T-helper 22 cell (primary cell): ENCODE results near the gene GRPEL2.

Experiments
- DNase-seq: peaks from one replicate; pipeline ENCODE4 v3.0.0-alpha.2; 2020; ENCODE audit warnings: low read depth

The GRPEL2 gene

DNA sequence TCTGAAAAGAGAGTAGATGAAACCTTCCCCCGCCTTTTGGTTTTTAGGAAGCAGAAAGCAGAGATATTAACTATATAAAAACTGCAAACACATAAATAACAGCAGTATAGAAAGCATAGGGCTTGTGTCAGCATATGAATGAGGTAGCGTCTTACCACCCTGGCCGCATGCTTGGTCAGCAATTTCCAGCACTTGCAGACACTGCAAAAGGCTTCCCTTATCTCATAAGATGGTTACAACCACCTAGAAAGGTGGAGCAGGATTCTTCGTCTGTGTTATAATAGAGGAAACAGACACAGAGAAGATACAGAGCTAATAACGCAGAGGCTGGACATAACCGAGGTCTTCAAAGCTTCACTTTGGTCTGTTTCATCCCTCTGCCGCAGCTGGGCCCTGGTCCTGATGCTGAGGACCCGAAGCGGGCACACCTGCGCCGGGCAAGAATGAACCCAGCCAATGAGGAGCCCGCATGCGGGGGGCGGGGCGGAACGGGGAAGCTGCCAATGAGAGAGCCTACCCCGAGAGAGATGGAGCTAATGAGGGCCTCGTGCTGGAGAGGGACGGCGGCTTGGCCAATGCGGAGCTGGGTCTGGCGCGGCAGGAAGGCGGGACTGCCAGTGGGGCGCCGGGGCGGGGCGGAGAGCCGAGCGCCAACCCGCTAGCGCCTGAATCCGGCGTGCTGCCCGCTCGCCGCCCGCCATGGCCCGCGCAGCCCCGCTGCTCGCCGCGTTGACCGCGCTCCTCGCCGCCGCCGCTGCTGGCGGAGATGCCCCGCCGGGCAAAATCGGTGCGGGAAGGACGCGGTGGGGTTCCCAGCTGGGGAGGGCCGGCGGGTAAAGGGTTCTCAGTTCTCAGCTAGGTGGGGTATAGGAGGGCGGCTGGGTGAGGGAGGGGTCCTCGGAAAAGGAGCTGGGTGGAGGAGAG lies 12.3 kb downstream of the GRPEL2 start, which contains the start of gene PCYOX1L:
TSS of gene PCYOX1L (plus strand) at position 677 of the 924 bp plus-strand sequence. CDS start at position 700, 23 bp downstream.
- peak; percentile 91 for DNase-seq

DNA sequence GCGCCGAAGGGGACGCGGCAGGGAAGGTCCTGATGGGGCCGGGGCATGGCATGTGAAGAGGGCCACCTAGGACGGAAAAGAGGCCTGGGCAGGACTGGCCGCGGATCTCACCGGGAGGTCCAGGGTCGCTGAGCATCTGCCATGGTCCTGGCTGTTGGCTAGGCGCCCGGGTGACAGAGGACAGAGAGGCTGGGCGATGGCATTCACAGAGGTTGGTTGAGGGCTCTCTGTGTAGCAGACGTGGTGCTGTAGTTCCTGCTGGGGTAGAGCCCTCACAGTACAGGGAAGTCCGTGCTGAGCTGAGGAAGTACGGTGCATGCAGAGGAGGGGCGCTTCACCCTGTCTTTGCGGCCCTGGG lies 13.0 kb downstream of the GRPEL2 start:
- DNase-seq: peak; percentile 20

GRCh38 chr5:149358868-149359495 lies 13.7 kb downstream of the GRPEL2 start:
- DNase-seq: no peak

DNA sequence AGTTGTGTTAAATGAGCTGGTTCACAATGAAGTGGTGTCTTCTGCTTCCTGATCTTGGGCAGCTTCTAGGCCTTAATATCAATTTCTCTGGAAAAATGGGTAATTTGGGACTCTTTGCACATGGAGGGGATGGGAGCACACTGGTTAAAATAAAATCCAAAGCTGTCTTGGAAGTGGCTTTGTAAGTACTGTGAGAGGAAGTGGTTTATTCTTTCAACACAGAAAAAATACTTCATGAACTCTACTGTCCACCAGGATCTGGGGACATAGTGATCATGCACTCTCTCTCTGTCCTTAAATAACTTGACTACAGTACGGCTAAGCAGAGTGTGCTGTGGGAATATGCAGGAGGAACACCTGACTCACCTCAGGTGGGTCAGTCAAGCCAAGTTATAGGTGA lies 15.0 kb downstream of the GRPEL2 start:
- DNase-seq: no peak

DNA sequence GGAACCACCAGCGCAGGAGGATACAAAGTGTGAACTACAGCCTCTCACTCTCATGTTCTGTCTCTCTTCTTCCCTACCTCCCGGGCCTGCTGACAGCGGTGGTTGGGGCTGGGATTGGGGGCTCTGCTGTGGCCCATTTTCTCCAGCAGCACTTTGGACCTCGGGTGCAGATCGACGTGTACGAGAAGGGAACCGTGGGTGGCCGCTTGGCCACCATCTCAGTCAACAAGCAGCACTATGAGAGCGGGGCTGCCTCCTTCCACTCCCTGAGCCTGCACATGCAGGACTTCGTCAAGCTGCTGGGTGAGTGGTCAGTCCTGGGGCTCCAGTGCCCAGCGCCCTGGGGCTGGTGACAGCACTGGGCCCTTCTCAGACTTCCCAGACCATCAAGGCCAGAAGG lies 17.2 kb downstream of the GRPEL2 start:
- no peak for DNase-seq

- DNase-seq: no peak
Observed at GRCh38 chr5:149363358-149363757, 18.1 kb downstream of the GRPEL2 start.

DNA sequence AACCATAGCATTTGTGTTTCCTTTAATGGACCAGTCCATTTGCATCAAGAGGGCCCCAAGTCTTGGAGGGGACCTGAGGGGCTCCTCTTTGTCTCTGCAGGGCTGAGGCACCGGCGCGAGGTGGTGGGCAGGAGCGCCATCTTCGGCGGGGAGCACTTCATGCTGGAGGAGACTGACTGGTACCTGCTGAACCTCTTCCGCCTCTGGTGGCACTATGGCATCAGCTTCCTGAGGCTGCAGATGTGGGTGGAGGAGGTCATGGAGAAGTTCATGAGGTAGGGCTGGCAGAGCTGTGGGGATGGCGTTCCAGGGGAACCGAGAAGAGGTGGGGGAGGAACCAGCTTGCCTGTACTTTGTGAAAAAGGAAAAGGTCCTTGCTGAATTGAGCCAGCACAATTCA lies 18.6 kb downstream of the GRPEL2 start:
- DNase-seq: no peak

GRCh38 chr5:149364719-149365118 lies 19.4 kb downstream of the GRPEL2 start:
- no peak for DNase-seq

GRCh38 chr5:149365418-149365817 lies 20.1 kb downstream of the GRPEL2 start:
- DNase-seq: no peak

GRCh38 chr5:149366169-149366729 lies 20.9 kb downstream of the GRPEL2 start:
- DNase-seq: no peak

DNA sequence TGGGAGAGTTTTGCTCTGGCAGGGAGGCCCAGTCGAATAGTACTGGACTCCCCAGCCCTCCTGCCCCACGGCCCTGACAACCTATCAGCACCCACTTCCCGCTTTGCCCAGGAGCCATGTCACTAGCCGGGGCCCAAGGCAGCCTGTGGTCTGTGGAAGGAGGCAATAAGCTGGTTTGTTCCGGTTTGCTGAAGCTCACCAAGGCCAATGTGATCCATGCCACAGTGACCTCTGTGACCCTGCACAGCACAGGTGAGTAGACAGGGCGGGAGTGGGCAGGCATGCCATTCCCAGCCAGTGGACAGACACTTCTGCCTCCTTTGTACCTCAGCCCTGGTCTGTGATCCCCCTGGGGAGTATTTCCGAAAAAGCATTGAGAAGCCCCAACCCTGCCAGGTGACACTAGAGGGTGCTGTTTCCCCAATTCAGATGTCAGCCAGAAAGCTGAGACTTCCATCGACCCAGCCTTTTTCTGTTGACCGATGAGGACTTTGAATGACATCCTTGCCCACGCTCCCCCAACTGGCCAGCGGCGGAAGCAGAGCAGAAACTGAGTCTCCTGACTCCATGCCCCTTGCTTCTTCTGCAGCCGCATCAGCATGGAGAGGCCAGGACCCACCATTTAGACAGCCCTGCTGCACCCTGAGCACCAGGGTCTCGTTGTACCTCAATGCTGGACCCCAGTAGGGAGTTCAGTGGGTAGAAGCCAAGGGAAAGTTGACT lies 22.1 kb downstream of the GRPEL2 start:
- no peak for DNase-seq

- no peak for DNase-seq
Observed at GRCh38 chr5:149367972-149368645, 22.8 kb downstream of the GRPEL2 start.

DNA sequence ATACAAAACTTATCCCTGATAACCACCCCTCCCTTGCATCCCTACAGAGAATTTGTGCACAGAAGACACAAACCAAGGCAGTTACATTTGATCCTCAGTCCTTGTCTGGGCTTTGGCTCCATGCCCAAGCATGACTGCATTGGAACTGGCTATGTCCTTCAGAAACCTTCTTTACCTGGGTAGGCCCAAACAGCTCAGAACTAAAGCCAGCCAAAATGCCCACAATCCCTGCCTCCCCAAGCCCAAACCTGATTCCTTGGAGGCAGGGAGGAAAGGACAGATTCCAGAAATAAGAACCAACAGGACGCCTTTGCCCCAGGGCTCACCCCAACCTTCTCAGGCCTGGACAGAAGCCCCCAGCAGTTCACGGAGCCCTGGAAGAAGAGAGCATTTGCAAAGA lies 25.6 kb downstream of the GRPEL2 start:
- no peak for DNase-seq

DNA sequence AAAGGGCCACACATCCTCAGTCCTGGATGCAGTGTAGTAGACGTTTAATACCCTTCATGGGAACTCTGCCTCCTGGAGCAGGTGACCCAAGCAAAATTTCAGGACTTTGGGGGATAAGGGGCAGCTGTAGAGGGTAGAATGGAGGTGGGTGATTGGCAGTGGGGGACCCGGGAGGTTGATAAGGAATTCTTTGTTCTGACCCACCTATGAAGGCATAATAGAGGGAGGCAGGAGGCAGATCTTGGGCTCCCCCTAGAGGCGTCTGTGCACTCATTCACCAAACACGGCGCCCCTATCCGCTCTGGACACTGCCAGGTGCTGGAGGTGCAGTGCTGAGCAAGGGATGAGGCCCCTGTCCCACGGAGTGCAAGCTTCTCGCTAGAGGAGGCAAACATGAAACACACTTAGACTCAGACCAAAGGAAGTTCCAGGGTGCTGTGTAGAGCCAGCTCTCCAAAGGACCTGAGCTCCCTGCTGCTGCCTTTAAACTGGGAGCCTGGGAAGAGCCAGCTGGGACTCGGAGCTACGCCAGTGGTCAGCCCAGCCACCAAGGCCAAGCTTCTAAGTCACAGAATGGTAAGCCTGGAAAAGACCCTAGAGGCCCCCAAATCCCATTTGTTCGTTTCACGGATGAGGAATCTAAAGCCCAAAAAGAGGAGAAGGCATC lies 26.1 kb downstream of the GRPEL2 start:
- peak; percentile 43 for DNase-seq

- DNase-seq: no peak
Observed at GRCh38 chr5:149372076-149372795, 26.9 kb downstream of the GRPEL2 start.

DNA sequence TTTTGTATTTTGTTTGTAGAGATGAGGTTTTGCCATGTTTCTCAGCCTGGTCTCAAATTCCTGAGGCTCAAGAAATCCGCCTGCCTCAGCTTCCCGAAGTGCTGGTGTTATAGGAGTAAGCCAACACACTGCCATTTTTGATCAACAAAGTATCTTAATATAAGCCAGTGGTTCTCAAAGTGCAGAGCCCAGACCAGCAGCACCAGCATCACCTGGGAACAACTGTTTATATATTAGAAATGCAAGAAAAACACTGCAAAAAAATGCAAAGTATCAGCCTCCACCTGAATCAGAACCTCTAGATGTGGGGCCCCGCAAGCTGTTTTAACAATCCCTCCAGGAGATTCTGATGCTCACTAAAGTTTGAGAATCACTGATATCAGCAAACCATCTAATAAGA lies 27.6 kb downstream of the GRPEL2 start:
- DNase-seq: no peak

DNA sequence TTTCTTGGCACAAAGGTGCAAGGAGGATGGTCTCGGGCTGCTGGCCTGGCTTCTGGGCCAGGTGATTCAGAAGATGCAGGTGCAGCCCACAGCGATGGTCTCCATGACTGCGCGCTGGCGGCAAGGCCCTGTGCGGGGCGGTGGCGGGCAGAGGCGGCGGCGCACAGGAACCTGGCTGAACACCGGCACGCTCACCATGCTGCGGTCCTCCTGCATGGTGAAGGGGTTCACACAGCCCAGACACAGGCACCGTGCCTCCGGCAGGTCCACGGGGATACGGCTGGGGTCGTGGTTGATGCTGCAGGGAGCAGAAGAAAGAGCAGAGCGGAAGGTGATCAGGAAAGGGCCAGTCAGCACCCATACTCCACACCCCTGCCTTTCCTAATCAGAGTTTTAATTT lies 29.0 kb downstream of the GRPEL2 start:
- no peak for DNase-seq

GRCh38 chr5:149374801-149375200 lies 29.5 kb downstream of the GRPEL2 start:
- DNase-seq: no peak

GRCh38 chr5:149375434-149375833 lies 30.1 kb downstream of the GRPEL2 start:
- DNase-seq: no peak

DNA sequence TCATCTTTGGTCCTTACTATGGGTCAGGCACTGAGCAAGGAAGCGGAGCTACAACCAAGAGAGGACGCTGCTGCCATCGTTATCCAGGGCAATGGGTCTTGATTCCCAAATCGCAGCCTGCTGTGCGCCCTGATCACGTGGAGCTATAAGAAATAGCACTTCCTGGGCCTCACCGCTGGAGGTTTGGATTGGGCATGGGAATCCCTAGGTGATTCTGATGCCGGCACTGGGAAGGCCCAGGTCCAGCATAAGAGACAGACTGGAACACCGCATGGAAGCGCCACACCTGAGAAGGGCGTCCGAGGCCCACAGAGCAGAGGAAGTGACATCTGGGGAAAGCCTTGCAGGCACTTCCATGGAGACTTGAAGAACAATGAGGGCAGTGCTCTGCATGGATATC lies 30.8 kb downstream of the GRPEL2 start:
- DNase-seq: no peak
